GM10248 (cell line): Measurements from ENCODE around the gene C1orf74.
A peak's percentile ranks its signal among the peaks of the same experiment; 100 is the strongest.

Experiments
- CTCF ChIA-PET: fragments of 300-600 bp; sonication (Branson Sonifier 250); formaldehyde crosslinking; extraction: SDS; loops from one replicate; lab custom pipeline; 2021; ENCODE audit warnings: antibody characterized with exemption; lab: Yijun Ruan, JAX
- POLR2A ChIA-PET: fragments of 350-650 bp; sonication (Branson Sonifier 250); formaldehyde crosslinking; extraction: SDS; loops from one replicate; lab custom pipeline; 2020; ENCODE audit warnings: antibody characterized with exemption; lab: Yijun Ruan, JAX
- DNase-seq: peaks from one replicate; pipeline ENCODE4 v3.0.0; 2012; ENCODE audit errors: extremely low spot score
- TF ChIP-seq, protein P1 (sequence below): IDR thresholded peaks from 2 replicates; pipeline ENCODE4 v1.5.1; 2012; ENCODE audit warnings: mild to moderate bottlenecking, low read depth; ENCODE audit errors: extremely low read depth, missing control alignments, control extremely low read depth

Gene C1orf74

DNA sequence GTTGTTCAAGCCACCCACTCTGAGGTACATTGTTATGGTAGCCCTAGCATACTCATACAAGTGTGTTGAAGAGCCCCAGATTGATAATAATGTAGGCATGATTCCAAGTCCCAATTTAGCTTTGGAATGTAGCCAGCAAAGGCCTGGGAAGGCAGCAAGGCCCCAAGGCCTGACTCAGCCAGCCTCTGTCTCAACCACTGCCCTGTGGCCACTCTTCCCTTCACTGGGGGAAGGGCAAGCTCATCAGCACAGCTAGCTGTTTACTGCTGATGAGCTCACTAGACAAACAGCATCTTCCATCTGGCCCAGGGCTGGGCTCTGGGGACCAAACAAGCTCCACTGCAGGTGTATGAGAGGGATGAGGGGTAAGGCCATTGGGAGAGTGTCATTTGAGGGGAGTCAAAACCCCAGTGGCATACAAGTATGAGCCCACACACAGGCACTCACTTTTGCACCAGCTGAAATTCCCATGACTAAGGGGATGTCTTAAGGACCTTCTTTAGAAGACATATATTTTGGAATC lies 23.8 kb upstream of the C1orf74 start:
- DNase-seq: no peak
- ChIA-PET POLR2A (no interaction called here), CTCF (interaction anchor here (0.9 to 12.6 kb wide), 4 partner anchors 8 to 54 kb away, joined by 3 to 190 read pairs (median 4); partner anchors contain the start of gene UTP25)
- TF ChIP-seq, protein P1, sequence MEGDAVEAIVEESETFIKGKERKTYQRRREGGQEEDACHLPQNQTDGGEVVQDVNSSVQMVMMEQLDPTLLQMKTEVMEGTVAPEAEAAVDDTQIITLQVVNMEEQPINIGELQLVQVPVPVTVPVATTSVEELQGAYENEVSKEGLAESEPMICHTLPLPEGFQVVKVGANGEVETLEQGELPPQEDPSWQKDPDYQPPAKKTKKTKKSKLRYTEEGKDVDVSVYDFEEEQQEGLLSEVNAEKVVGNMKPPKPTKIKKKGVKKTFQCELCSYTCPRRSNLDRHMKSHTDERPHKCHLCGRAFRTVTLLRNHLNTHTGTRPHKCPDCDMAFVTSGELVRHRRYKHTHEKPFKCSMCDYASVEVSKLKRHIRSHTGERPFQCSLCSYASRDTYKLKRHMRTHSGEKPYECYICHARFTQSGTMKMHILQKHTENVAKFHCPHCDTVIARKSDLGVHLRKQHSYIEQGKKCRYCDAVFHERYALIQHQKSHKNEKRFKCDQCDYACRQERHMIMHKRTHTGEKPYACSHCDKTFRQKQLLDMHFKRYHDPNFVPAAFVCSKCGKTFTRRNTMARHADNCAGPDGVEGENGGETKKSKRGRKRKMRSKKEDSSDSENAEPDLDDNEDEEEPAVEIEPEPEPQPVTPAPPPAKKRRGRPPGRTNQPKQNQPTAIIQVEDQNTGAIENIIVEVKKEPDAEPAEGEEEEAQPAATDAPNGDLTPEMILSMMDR: no peak

DNA sequence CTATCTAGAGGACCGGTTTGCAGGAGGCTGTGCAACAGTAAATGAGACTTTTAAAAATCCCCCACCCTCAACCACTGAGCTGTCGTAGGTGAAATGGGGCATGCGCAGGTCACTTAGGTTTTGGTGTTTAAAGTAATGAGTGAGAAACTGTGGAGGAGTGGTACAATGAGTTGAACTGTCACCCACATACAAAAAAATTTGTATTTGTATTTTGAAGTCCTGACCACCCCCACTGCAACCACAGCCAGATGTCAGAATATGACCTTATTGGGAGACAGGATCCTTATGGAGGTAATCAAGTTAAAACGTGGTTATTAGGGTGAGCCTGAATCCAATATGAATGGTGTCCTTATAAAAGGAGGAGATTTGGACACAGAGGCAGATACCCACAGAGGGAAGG lies 23.1 kb upstream of the C1orf74 start:
- ChIA-PET POLR2A (no interaction called here), CTCF (interaction anchor here (0.7 to 12.6 kb wide), 4 partner anchors 17 to 54 kb away, joined by 3 to 190 read pairs (median 3); partner anchors contain the start of gene UTP25)
- TF ChIP-seq, protein P1: no peak
- DNase-seq: no peak

DNA sequence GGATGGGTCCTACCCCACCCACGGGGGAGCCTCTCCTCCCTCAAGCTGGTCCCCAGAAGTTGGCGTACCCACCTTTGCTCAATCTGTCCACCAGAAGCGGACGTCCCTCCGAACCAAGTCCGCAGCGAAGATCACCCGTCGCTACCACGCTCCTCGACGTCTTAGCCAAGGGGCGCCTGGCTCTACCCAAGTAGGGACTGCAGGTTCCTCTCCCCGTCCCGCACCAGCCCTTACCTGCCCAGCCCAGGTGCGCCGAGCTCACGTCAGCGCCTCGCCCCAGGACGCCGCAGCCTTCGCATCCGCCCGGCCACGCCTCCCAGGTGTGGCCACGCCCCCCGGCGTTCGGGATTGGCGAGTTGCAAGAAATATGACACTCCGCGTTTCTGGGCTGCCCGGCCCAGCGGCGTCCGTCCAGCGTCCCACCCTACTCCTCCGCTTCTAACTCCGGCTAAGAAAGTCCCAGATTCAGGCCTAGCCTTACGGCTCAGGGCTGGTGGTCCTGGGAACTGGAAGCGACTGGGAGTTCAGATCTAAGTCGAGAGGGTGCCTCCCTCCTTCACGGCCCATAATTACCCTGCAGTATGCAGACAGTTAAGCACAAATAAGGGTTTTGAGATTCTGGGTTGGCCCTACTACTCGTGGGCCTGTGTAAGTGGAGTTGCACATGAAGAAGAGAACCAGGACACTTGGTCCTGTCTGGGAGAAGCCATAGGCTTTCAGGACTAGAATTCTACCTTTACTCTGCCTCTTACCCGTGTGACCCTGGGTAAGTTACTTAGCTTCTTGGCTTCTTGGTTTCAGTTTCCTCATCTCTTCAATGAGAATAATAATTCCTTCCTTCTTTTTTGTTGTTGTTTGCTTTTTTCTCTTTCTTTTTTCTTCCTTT lies 21.8 kb upstream of the C1orf74 start, which contains the start of gene IRF6:
IRF6 (minus strand) TSS at position 268 of the 886 bp plus-strand sequence. CDS start 4,729 bp downstream, outside the sequence.
- peak; percentile 86 for DNase-seq
- TF ChIP-seq, protein P1: no peak
- ChIA-PET CTCF (interaction anchor here (1.0 to 12.6 kb wide), 3 partner anchors 10 to 58 kb away, joined by 3 to 190 read pairs (median 6); partner anchors contain the start of gene UTP25), POLR2A (no interaction called here)

DNA sequence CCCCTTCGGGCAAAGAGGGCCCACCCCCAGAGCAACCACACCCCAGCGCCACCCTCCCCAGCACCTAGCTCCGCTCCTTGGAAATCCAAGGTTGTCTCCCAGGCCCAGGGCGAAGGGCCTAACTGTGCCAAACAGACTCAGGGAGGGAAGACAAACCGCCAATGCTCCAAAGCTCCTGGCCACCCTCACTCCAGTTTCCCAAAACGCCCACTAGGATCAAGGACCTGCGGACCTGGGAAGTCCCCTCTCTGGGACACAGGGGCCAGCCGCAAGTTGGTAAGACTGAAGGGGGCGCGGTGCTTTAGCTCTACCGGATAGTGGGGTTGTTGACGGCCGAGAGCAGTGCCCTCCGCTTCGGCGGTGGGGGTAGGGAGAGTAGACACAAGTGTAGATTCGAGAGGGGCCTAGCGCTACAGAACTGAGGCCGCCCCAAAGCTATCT lies 21.0 kb upstream of the C1orf74 start:
- no peak for DNase-seq
- POLR2A ChIA-PET: no interaction called here
- TF ChIP-seq, protein P1: no peak
- CTCF ChIA-PET: interaction anchor here (1.9 to 12.6 kb wide), 2 partner anchors 10 to 19 kb away, joined by 6 to 190 read pairs; partner anchors contain the start of gene UTP25

DNA sequence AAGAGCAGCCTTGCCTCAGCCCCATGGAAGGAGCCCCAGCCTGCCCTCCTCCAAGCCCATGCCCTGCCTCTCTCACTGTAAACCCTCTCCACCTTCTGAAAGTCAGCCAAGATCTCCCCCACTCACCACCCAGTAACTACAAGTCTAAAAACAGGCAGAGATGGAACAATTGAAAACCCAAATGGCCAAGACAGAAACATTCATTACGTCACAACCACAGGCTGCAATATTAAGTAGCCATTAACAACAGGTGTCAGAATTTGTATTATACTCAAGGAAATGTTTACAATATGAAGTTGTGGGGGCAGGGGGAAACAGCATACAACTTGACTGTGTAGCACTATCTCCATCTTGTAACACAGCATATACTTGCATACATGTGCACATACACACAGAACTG lies 19.2 kb upstream of the C1orf74 start:
- TF ChIP-seq, protein P1: no peak
- ChIA-PET POLR2A (no interaction called here), CTCF (no interaction called here)
- no peak for DNase-seq

DNA sequence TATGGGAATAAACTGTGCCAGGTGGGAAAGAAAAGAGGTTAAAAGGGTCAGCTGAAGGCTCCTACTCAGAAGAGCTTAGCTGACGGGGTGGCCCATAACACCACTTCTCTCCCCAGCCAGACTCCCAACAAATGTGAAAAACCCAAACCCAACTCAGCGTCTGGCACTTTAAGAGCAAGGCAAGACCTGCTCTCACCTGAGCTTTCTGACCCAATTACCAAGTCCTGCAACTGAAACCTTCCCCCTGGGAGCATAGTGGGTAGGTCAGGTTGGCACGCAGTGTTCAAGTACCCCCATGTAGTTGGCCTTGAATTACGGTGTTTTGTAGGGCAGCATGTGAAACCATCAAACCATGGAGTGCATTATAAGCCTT lies 18.4 kb upstream of the C1orf74 start:
- ChIA-PET POLR2A (no interaction called here), CTCF (interaction anchor here (2.3 to 4.5 kb wide), 2 partner anchors 11 to 20 kb away, joined by 11 to 16 read pairs; no protein-coding TSS in a partner anchor)
- no peak for DNase-seq
- TF ChIP-seq, protein P1: no peak
